B cell (primary cell): ENCODE data around the gene ATP11A. TPM values are rescaled to one million over a fixed set of nuclear protein-coding genes. Genes with fewer than 3 reads are reported as not detected.

ENCODE experiments used
- ATAC-seq: fragments of 200-7000 bp; cut with Tn5 transposase; one replicate; pipeline ENCODE4 v1.10.0; 2021; ENCODE audit warnings: low read depth, mild to moderate bottlenecking, moderate number of reproducible peaks, moderate library complexity
- CTCF ChIA-PET: fragments of 350-600 bp; sonication (Branson Sonifier 250); formaldehyde crosslinking; loops from one replicate; lab custom pipeline; 2021; ENCODE audit warnings: antibody characterized with exemption, inconsistent platforms; lab: Charles Lee
- POLR2A ChIA-PET: fragments of 350-600 bp; sonication (Branson Sonifier 250); formaldehyde crosslinking; loops from one replicate; lab custom pipeline; 2021; ENCODE audit warnings: antibody characterized with exemption; lab: Charles Lee
- DNase-seq: peaks from one replicate; pipeline ENCODE4 v3.0.0; 2013
- H2AFZ ChIP-seq: 2 replicates; pipeline ENCODE4 v1.6.1; 2012; ENCODE audit warnings: mild to moderate bottlenecking, low read depth, low read length; ENCODE audit not compliant: insufficient read depth, poor library complexity, severe bottlenecking
- H3K27ac ChIP-seq, 2 donors: 1 replicate in 1 of 2; 2 replicates in 1 of 2; pipeline ENCODE4 v1.5.1; 2012 to 2013; ENCODE audit warnings: low read length in 2 of 2, mild to moderate bottlenecking in 2 of 2, moderate library complexity in 1 of 2
- H3K27me3 ChIP-seq, 4 experiments: fragments of 200-600 bp in 1 of 4; sonication (generic) in 1 of 4; replicated peaks in 1 of 4; 1 replicate in 2 of 4; 2 replicates in 2 of 4; pipeline versions ENCODE4 v1.6.1 to v1.7.0; 2013 to 2016; ENCODE audit warnings: low read length in 3 of 4, mild to moderate bottlenecking in 2 of 4, mixed read lengths in 1 of 4, moderate library complexity in 1 of 4; ENCODE audit not compliant: insufficient read depth in 4 of 4, control insufficient read depth in 3 of 4; ENCODE audit errors: control extremely low read depth in 1 of 4
- H3K36me3 ChIP-seq, 2 experiments: replicated peaks in 1 of 2; 1 replicate in 1 of 2; 2 replicates in 1 of 2; pipeline versions ENCODE4 v1.6.1 to v1.7.1; 2013; ENCODE audit warnings: low read length in 1 of 2; ENCODE audit not compliant: insufficient read depth in 2 of 2, control insufficient read depth in 1 of 2; ENCODE audit errors: control extremely low read depth in 1 of 2, extremely low read depth in 1 of 2
- H3K4me1 ChIP-seq, 2 donors: fragments of 200-600 bp in 1 of 2; sonication (generic) in 1 of 2; 1 replicate in 1 of 2; 2 replicates in 1 of 2; pipeline versions ENCODE4 v1.5.1 to v1.6.1; 2013 to 2017; ENCODE audit warnings: low read length in 2 of 2; ENCODE audit not compliant: control insufficient read depth in 2 of 2, insufficient read depth in 2 of 2
- H3K4me2 ChIP-seq: replicated peaks from 2 replicates; pipeline ENCODE3; 2012; ENCODE audit warnings: mild to moderate bottlenecking, low read depth, low read length; ENCODE audit not compliant: poor library complexity, severe bottlenecking
- H3K4me3 ChIP-seq, 5 experiments: fragments of 200-600 bp in 1 of 5; sonication (generic) in 1 of 5; 1 replicate in 3 of 5; 2 replicates in 2 of 5; pipeline versions ENCODE4 v1.5.1 to v1.7.0; 2011 to 2016; ENCODE audit warnings: low read length in 4 of 5, mild to moderate bottlenecking in 4 of 5, low read depth in 2 of 5, control low read depth in 1 of 5, moderate library complexity in 1 of 5; ENCODE audit not compliant: insufficient read depth in 1 of 5; ENCODE audit errors: control extremely low read depth in 1 of 5, extremely low read depth in 1 of 5
- H3K79me2 ChIP-seq: fragments of 200-600 bp; sonication (generic); one replicate; pipeline ENCODE4 v1.6.0; 2016; ENCODE audit warnings: low read length; ENCODE audit not compliant: control insufficient read depth, insufficient read depth
- H3K9ac ChIP-seq: fragments of 200-600 bp; sonication (generic); 2 replicates; pipeline ENCODE4 v1.6.1; 2017; ENCODE audit warnings: mild to moderate bottlenecking, low read length, moderate library complexity
- H3K9me3 ChIP-seq, 3 donors: one replicate each; pipeline versions ENCODE4 v1.6.1 to v1.7.1; 2013; ENCODE audit warnings: low read length in 2 of 3; ENCODE audit not compliant: control insufficient read depth in 2 of 3, insufficient read depth in 1 of 3; ENCODE audit errors: control extremely low read depth in 1 of 3
- H4K20me1 ChIP-seq: 2 replicates; pipeline ENCODE4 v1.6.0; 2012; ENCODE audit warnings: mild to moderate bottlenecking, low read length; ENCODE audit not compliant: insufficient read depth, control insufficient read depth, poor library complexity, severe bottlenecking
- H3K27ac Mint-ChIP-seq: one replicate; pipeline ENCODE4 v1.8.0; 2021; ENCODE audit warnings: mixed read lengths
- H3K27me3 Mint-ChIP-seq: one replicate; pipeline ENCODE4 v1.8.0; 2021; ENCODE audit warnings: mixed read lengths
- H3K4me1 Mint-ChIP-seq: one replicate; pipeline ENCODE4 v1.8.0; 2021; ENCODE audit warnings: mixed read lengths
- H3K4me3 Mint-ChIP-seq: one replicate; pipeline ENCODE4 v1.8.0; 2021; ENCODE audit warnings: mixed read lengths
- H3K9me3 Mint-ChIP-seq: one replicate; pipeline ENCODE4 v1.8.0; 2022; ENCODE audit warnings: mixed read lengths; ENCODE audit not compliant: insufficient read depth
- EZH2 ChIP-seq: IDR thresholded peaks from 2 replicates; pipeline ENCODE4 v1.6.1; 2012; ENCODE audit warnings: borderline replicate concordance, low read depth, mild to moderate bottlenecking, moderate library complexity, low read length; ENCODE audit not compliant: insufficient read depth, poor library complexity, severe bottlenecking
- WGBS: methylation state at CpG from one replicate; pipeline ENCODE4 v1.1.5; 2013; ENCODE audit warnings: missing lambda C conversion rate; ENCODE audit not compliant: insufficient coverage; 5-methylcytosine and 5-hydroxymethylcytosine counted together
- intact Hi-C: fragments of 100-400 bp; cut with micrococcal nuclease; formaldehyde crosslinking; loops from one replicate; pipeline ENCODE4 v1.10.0; 2022
- polyA plus RNA-seq: library from polyadenylated mRNA; depleted of rRNA; stranded (reverse); fragments of >200 nt; gene quantifications from 2 replicates; pipeline ENCODE4 v1.2.3, GENCODE V29; 2012
- total RNA-seq, 2 donors: library from RNA; stranded (reverse); fragments of 120-200 nt in 1 of 2; gene quantifications; 1 replicate in 1 of 2; 2 replicates in 1 of 2; pipeline versions ENCODE4 v1.2.3 to v1.2.4, GENCODE V29; 2013 to 2022
- TF ChIP-seq, protein P1 (sequence below): fragments of 200-600 bp; IDR thresholded peaks from one replicate; pipeline ENCODE4 v1.8.0; 2022; ENCODE audit warnings: antibody characterized with exemption, mild to moderate bottlenecking

ATP11A gene
- total and polyA plus RNA-seq, 2 donors (not counting 1 experiment from before 2014, with no cell fraction given) = 36.9 to 60.3 TPM

DNA sequence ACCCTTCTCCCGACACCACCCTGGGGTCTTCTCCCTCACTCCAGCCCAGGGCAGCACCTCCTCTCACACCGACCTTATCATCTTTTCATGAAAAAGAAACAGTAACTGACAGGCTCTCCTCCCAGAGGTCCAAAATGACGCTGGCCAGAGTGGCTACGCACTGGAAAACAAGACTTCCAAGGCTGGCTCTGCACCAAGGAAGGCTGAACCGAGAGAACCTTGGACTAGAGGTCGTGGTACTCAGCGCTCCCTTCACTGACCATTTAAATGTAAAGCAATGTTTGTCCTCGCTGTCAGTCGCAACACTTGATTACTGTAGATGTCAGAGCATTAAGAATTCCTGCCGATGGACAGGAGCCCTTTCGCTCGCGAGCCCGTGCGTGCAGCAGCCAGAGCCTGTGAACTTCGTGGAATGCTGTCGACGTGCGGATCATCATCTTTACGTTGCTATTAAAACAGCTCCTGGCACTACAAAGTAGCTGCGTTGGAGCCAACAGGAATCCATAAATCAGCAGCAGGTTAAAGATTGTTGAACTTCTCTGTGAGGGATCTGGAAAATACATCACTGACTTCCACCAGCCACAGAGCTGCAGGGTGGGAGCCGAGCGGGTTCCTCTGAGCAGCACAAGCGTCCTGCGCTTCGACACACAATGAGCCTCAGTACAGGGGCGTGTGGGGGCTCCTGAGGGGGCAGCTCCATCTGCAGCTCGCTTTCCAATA, 153.7 kb downstream of the ATP11A start:
- ChIA-PET CTCF (no interaction called here), POLR2A (no interaction called here)
- ATAC-seq (no peak), DNase-seq (no peak)
- no peaks in the 10 kb centered on the region for H4K20me1 ChIP-seq
- H3K27ac ChIP-seq = no peak overlapping the region
- Mint-ChIP-seq H3K27me3 (no peaks in the 10 kb centered on the region), H3K4me3 (no peak overlapping the region), H3K4me1 (no peaks in the 10 kb centered on the region), H3K27ac (no peak overlapping the region), H3K9me3 (no peaks in the 10 kb centered on the region)
- no peaks in the 10 kb centered on the region for H3K27me3 ChIP-seq
- TF ChIP-seq, protein P1, sequence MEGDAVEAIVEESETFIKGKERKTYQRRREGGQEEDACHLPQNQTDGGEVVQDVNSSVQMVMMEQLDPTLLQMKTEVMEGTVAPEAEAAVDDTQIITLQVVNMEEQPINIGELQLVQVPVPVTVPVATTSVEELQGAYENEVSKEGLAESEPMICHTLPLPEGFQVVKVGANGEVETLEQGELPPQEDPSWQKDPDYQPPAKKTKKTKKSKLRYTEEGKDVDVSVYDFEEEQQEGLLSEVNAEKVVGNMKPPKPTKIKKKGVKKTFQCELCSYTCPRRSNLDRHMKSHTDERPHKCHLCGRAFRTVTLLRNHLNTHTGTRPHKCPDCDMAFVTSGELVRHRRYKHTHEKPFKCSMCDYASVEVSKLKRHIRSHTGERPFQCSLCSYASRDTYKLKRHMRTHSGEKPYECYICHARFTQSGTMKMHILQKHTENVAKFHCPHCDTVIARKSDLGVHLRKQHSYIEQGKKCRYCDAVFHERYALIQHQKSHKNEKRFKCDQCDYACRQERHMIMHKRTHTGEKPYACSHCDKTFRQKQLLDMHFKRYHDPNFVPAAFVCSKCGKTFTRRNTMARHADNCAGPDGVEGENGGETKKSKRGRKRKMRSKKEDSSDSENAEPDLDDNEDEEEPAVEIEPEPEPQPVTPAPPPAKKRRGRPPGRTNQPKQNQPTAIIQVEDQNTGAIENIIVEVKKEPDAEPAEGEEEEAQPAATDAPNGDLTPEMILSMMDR = no peak
- TF ChIP-seq EZH2 = no peak
- intact Hi-C loops = no loop called here
- H3K4me3 ChIP-seq = no peak overlapping the region
- H3K4me1 ChIP-seq = no peaks in the 10 kb centered on the region
- WGBS = 98% methylated on average over 28 of the region's 28 CpGs
- H2AFZ ChIP-seq = no peak overlapping the region
- H3K9me3 ChIP-seq = peaks cover 0 to 14% (median 0%) of the 10 kb centered on the region in 3 donors
- H3K9ac ChIP-seq = no peak overlapping the region
- H3K79me2 ChIP-seq = no peaks in the 10 kb centered on the region
- peaks cover 0 to 10% of the 10 kb centered on the region in 2 experiments for H3K36me3 ChIP-seq
- no peak overlapping the region for H3K4me2 ChIP-seq

DNA sequence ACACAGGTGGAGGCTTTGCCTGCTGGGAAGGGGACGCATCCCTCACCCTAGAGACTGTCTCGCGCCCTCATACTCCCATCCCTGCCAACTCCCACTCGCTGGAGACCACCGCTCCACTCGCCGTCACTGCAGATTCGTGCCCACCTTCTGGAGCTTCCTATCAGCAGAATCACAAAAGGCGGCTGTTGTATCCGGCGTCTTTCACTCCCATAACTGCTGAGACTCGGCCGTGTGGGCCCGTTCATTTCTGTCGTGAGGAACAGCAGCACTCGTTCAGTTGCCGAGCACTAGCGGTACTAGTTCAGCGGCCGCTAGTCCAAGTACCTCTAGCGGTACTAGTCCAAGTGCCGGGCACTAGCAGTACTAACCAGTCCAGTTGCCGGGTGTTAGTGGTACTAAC, 154.6 kb downstream of the ATP11A start:
- Mint-ChIP-seq H3K4me1 (no peaks in the 10 kb centered on the region), H3K27ac (no peak overlapping the region), H3K4me3 (no peak overlapping the region), H3K27me3 (no peaks in the 10 kb centered on the region), H3K9me3 (no peaks in the 10 kb centered on the region)
- no peaks in the 10 kb centered on the region for H3K4me1 ChIP-seq
- over 99% methylated on average over 23 of the region's 23 CpGs for WGBS
- H3K79me2 ChIP-seq = no peaks in the 10 kb centered on the region
- H3K27me3 ChIP-seq = no peaks in the 10 kb centered on the region
- DNase-seq (no peak), ATAC-seq (no peak)
- ChIA-PET POLR2A (no interaction called here), CTCF (no interaction called here)
- intact Hi-C loops = no loop called here
- no peak overlapping the region for H3K4me2 ChIP-seq
- no peaks in the 10 kb centered on the region for H4K20me1 ChIP-seq
- H3K4me3 ChIP-seq = no peak overlapping the region
- no peak overlapping the region for H2AFZ ChIP-seq
- peaks cover 0 to 5% of the 10 kb centered on the region in 2 experiments for H3K36me3 ChIP-seq
- no peak overlapping the region for H3K27ac ChIP-seq
- peaks cover 0 to 14% (median 0%) of the 10 kb centered on the region in 3 donors for H3K9me3 ChIP-seq
- H3K9ac ChIP-seq = no peak overlapping the region
- TF ChIP-seq, protein P1 = no peak
- no peak for TF ChIP-seq EZH2
